H1 (cell line): ENCODE results near the gene NMRAL1. TPM values are rescaled to one million over a fixed set of nuclear protein-coding genes. Genes with fewer than 3 reads are reported as not detected.

ENCODE experiments used
- JUND ChIP-seq: IDR thresholded peaks from 2 replicates; pipeline ENCODE4 v1.6.1; 2011; ENCODE audit warnings: mild to moderate bottlenecking, improper control_type of control experiment, low read length
- POU5F1 ChIP-seq: IDR thresholded peaks from 2 replicates; pipeline ENCODE4 v1.6.1; 2011; ENCODE audit warnings: low read depth, mild to moderate bottlenecking, low read length, moderate library complexity
- RAD21 ChIP-seq, 2 experiments: IDR thresholded peaks in 1 of 2; conservative IDR thresholded peaks in 1 of 2; 2 replicates each; pipeline ENCODE4 v1.6.1; 2011; ENCODE audit warnings: low read depth in 2 of 2, low read length in 2 of 2, improper control_type of control experiment in 1 of 2, inconsistent platforms in 1 of 2, mild to moderate bottlenecking in 1 of 2, moderate library complexity in 1 of 2
- RBBP5 ChIP-seq: IDR thresholded peaks from 2 replicates; pipeline ENCODE4 v1.7.1; 2012; ENCODE audit warnings: low read depth, mild to moderate bottlenecking, inconsistent platforms, low read length, moderate library complexity, borderline replicate concordance
- polyA plus RNA-seq, 7 experiments: library from polyadenylated mRNA; depleted of rRNA in 3 of 7; stranded (reverse) in 5 of 7; unstranded in 2 of 7; fragments of >200 nt in 5 of 7; fragments of 200-250 nt in 2 of 7; gene quantifications; 1 replicate in 5 of 7; 2 replicates in 1 of 7; 4 replicates in 1 of 7; pipeline versions ENCODE4 v1.2.1 to v1.2.3, GENCODE V29; 2011 to 2013; ENCODE audit warnings: missing spikeins in 2 of 7, mixed read lengths in 2 of 7
- total RNA-seq: library from RNA; stranded (reverse); fragmentation: NEBNext Ultra II Directional; extraction: Animal tissue kit (Norgen Biotek cat#: 25700); gene quantifications from 2 replicates; pipeline ENCODE4 v1.2.1, GENCODE V29; 2021

NMRAL1 gene
- total and polyA plus RNA-seq, 2 of the 8 experiments (the other 6 are each of a cell fraction or from before 2014, with no cell fraction given) = 66.8 to 143 TPM

GRCh38 chr16:4435337-4436067, 38.9 kb downstream of the NMRAL1 start (continued):
- TF ChIP-seq RAD21 (IDR thresholded peaks at IDR 0.05 in 1 of 2, conservative IDR thresholded peaks at IDR 0.05 in 1 of 2; ENCODE audit: low read depth in 2 of 2, low read length in 2 of 2) (no peak), JUND (no peak), POU5F1 (no peak), RBBP5 (no peak)
